WTC11 (cell line): ENCODE data around the gene HAGHL. TPM values are rescaled to one million over a fixed set of nuclear protein-coding genes. Genes with fewer than 3 reads are reported as not detected.
A peak's percentile ranks its signal among the peaks of the same experiment; 100 is the strongest.

ENCODE experiments used
- ATF1 ChIP-seq: sonication (generic); formaldehyde crosslinking; IDR thresholded peaks from 2 replicates; pipeline ENCODE4 v1.8.1; 2023; ENCODE audit warnings: mild to moderate bottlenecking, moderate library complexity, missing genetic modification reagents
- CREB1 ChIP-seq: sonication (generic); formaldehyde crosslinking; IDR thresholded peaks from 2 replicates; pipeline ENCODE4 v1.8.0; 2023; ENCODE audit warnings: mild to moderate bottlenecking, missing genetic modification reagents
- CREM ChIP-seq: sonication (generic); formaldehyde crosslinking; IDR thresholded peaks from 2 replicates; pipeline ENCODE4 v1.8.1; 2022; ENCODE audit warnings: mild to moderate bottlenecking, missing genetic modification reagents, moderate library complexity
- GTF2I ChIP-seq: fragments of 250-450 bp; sonication (Bioruptor Pico); conservative IDR thresholded peaks from 2 replicates; pipeline ENCODE4 v1.4.0; 2021; ENCODE audit warnings: mild to moderate bottlenecking
- KAT7 ChIP-seq: sonication (generic); formaldehyde crosslinking; IDR thresholded peaks from 2 replicates; pipeline ENCODE4 v1.8.1; 2023; ENCODE audit warnings: missing genetic modification reagents, mild to moderate bottlenecking, borderline replicate concordance
- SOX15 ChIP-seq: fragments of 250-450 bp; sonication (Bioruptor Pico); IDR thresholded peaks from 2 replicates; pipeline ENCODE4 v1.9.0; 2021; ENCODE audit warnings: mild to moderate bottlenecking
- ZNF138 ChIP-seq: sonication (generic); formaldehyde crosslinking; conservative IDR thresholded peaks from 2 replicates; pipeline ENCODE4 v1.8.1; 2022; ENCODE audit warnings: mild to moderate bottlenecking, moderate library complexity, missing genetic modification reagents
- ZNF232 ChIP-seq: sonication (generic); formaldehyde crosslinking; IDR thresholded peaks from 2 replicates; pipeline ENCODE4 v1.8.0; 2022; ENCODE audit warnings: mild to moderate bottlenecking, missing genetic modification reagents
- ZNF396 ChIP-seq: fragments of 250-450 bp; sonication (Bioruptor Pico); IDR thresholded peaks from 2 replicates; pipeline ENCODE4 v1.8.0; 2021; ENCODE audit warnings: mild to moderate bottlenecking, moderate library complexity, borderline replicate concordance
- ZNF416 ChIP-seq: fragments of 250-450 bp; sonication (Bioruptor Pico); IDR thresholded peaks from 2 replicates; pipeline ENCODE4 v1.9.0; 2021; ENCODE audit warnings: mild to moderate bottlenecking, inconsistent platforms
- total RNA-seq: library from RNA; stranded (reverse); gene quantifications from 3 replicates; pipeline ENCODE4 v1.2.3, GENCODE V29; 2021
- TF ChIP-seq, protein P1 (sequence below): sonication (generic); formaldehyde crosslinking; IDR thresholded peaks from 2 replicates; pipeline ENCODE4 v1.8.0; 2022; ENCODE audit warnings: missing genetic modification reagents
- TF ChIP-seq, protein P2 (sequence below): sonication (generic); formaldehyde crosslinking; conservative IDR thresholded peaks from 2 replicates; pipeline ENCODE4 v1.8.1; 2023; ENCODE audit warnings: mild to moderate bottlenecking, low read depth, missing genetic modification reagents, moderate library complexity
- TF ChIP-seq, protein P3 (sequence below): sonication (generic); formaldehyde crosslinking; IDR thresholded peaks from 2 replicates; pipeline ENCODE4 v1.8.1; 2022; ENCODE audit warnings: mild to moderate bottlenecking, moderate library complexity, missing genetic modification reagents
- TF ChIP-seq, protein P4 (sequence below): fragments of 250-450 bp; sonication (Bioruptor Pico); conservative IDR thresholded peaks from 2 replicates; pipeline ENCODE4 v1.9.0; 2021; ENCODE audit warnings: mild to moderate bottlenecking
- TF ChIP-seq, protein P5 (sequence below): sonication (generic); formaldehyde crosslinking; IDR thresholded peaks from 2 replicates; pipeline ENCODE4 v1.8.1; 2023; ENCODE audit warnings: mild to moderate bottlenecking, missing genetic modification reagents, moderate library complexity
- TF ChIP-seq, protein P6 (sequence below): fragments of 250-450 bp; sonication (Bioruptor Pico); IDR thresholded peaks from 2 replicates; pipeline ENCODE4 v2.1.2; 2022; ENCODE audit warnings: mild to moderate bottlenecking, moderate library complexity
- TF ChIP-seq, protein P7 (sequence below): fragments of 250-450 bp; sonication (Bioruptor Pico); IDR thresholded peaks from 2 replicates; pipeline ENCODE4 v1.9.0; 2021; ENCODE audit warnings: mild to moderate bottlenecking
- TF ChIP-seq, protein P8 (sequence below): sonication (generic); formaldehyde crosslinking; IDR thresholded peaks from 2 replicates; pipeline ENCODE4 v1.8.1; 2022; ENCODE audit warnings: low read depth, mild to moderate bottlenecking, moderate library complexity, missing genetic modification reagents, borderline replicate concordance
- TF ChIP-seq, protein P9 (sequence below): fragments of 250-450 bp; sonication (Bioruptor Pico); IDR thresholded peaks from 2 replicates; pipeline ENCODE4 v1.8.0; 2021; ENCODE audit warnings: mild to moderate bottlenecking

The HAGHL gene
- total RNA-seq, 1 experiment from 2014 or later, result 41.7 TPM

DNA sequence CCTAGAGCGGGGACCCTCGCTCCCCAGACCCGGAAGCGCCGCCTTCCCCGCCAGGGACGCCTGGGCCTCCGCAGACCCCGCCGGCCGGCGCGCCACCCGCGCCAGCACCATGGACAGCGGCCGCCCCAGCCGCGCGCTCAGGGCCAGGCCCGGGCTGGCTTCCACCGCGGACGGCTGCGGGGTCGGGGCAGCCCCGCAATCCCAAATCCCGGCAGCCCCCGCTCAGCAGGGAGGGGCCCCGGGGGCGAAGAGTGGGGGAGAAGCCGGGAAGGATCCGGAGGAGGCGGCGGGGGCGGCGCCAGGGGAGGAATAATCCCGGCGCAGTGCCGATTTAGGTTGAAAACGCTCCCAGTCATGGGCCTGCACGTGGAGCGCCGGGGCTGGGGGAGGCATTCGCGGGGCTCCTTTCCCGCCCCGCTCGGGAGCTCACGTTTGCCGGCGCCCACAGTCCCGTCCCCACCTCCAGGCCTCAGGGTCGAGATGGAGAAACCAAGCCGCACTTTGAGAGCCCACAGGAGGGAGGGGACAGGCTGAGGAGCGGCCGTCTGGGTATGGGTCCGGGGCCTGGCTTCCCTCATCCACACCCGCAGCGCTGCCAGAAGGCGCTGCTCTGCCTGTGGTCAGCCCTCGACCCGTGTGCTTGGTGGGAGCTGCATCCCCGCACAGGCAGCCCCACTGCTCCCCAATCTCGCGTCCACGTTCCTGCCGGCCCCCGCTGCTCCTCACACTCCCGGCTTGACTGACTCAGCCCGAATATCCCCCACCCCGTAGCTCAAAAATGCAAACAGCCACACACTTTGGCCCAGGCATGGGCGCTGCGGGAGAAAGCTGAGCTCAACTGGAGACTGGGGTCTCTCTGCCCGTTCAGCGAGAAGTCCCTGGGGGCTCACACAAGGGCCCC lies 26.0 kb upstream of the HAGHL start (continued):
- TF ChIP-seq, protein P1, sequence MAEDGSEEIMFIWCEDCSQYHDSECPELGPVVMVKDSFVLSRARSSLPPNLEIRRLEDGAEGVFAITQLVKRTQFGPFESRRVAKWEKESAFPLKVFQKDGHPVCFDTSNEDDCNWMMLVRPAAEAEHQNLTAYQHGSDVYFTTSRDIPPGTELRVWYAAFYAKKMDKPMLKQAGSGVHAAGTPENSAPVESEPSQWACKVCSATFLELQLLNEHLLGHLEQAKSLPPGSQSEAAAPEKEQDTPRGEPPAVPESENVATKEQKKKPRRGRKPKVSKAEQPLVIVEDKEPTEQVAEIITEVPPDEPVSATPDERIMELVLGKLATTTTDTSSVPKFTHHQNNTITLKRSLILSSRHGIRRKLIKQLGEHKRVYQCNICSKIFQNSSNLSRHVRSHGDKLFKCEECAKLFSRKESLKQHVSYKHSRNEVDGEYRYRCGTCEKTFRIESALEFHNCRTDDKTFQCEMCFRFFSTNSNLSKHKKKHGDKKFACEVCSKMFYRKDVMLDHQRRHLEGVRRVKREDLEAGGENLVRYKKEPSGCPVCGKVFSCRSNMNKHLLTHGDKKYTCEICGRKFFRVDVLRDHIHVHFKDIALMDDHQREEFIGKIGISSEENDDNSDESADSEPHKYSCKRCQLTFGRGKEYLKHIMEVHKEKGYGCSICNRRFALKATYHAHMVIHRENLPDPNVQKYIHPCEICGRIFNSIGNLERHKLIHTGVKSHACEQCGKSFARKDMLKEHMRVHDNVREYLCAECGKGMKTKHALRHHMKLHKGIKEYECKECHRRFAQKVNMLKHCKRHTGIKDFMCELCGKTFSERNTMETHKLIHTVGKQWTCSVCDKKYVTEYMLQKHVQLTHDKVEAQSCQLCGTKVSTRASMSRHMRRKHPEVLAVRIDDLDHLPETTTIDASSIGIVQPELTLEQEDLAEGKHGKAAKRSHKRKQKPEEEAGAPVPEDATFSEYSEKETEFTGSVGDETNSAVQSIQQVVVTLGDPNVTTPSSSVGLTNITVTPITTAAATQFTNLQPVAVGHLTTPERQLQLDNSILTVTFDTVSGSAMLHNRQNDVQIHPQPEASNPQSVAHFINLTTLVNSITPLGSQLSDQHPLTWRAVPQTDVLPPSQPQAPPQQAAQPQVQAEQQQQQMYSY (CRISPR knock-in tag), result no peak; the same call in 1 of the 2 replicates
- TF ChIP-seq ZNF138, result no peak; the same call in 1 of the 2 replicates
- no peak for TF ChIP-seq ZNF416 (CRISPR knock-in tag)
- no peak for TF ChIP-seq ZNF396 (CRISPR knock-in tag)
- TF ChIP-seq, protein P2, sequence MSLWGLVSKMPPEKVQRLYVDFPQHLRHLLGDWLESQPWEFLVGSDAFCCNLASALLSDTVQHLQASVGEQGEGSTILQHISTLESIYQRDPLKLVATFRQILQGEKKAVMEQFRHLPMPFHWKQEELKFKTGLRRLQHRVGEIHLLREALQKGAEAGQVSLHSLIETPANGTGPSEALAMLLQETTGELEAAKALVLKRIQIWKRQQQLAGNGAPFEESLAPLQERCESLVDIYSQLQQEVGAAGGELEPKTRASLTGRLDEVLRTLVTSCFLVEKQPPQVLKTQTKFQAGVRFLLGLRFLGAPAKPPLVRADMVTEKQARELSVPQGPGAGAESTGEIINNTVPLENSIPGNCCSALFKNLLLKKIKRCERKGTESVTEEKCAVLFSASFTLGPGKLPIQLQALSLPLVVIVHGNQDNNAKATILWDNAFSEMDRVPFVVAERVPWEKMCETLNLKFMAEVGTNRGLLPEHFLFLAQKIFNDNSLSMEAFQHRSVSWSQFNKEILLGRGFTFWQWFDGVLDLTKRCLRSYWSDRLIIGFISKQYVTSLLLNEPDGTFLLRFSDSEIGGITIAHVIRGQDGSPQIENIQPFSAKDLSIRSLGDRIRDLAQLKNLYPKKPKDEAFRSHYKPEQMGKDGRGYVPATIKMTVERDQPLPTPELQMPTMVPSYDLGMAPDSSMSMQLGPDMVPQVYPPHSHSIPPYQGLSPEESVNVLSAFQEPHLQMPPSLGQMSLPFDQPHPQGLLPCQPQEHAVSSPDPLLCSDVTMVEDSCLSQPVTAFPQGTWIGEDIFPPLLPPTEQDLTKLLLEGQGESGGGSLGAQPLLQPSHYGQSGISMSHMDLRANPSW (CRISPR knock-in tag), result peak; percentile 93; the same call in 1 of the 2 replicates
- TF ChIP-seq SOX15 (CRISPR knock-in tag), result no peak
- no peak for TF ChIP-seq GTF2I
- TF ChIP-seq, protein P3, sequence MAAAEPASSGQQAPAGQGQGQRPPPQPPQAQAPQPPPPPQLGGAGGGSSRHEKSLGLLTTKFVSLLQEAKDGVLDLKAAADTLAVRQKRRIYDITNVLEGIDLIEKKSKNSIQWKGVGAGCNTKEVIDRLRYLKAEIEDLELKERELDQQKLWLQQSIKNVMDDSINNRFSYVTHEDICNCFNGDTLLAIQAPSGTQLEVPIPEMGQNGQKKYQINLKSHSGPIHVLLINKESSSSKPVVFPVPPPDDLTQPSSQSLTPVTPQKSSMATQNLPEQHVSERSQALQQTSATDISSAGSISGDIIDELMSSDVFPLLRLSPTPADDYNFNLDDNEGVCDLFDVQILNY (CRISPR knock-in tag), result peak; percentile 96
- peak; percentile 88 for TF ChIP-seq CREM (CRISPR knock-in tag)
- TF ChIP-seq, protein P4, sequence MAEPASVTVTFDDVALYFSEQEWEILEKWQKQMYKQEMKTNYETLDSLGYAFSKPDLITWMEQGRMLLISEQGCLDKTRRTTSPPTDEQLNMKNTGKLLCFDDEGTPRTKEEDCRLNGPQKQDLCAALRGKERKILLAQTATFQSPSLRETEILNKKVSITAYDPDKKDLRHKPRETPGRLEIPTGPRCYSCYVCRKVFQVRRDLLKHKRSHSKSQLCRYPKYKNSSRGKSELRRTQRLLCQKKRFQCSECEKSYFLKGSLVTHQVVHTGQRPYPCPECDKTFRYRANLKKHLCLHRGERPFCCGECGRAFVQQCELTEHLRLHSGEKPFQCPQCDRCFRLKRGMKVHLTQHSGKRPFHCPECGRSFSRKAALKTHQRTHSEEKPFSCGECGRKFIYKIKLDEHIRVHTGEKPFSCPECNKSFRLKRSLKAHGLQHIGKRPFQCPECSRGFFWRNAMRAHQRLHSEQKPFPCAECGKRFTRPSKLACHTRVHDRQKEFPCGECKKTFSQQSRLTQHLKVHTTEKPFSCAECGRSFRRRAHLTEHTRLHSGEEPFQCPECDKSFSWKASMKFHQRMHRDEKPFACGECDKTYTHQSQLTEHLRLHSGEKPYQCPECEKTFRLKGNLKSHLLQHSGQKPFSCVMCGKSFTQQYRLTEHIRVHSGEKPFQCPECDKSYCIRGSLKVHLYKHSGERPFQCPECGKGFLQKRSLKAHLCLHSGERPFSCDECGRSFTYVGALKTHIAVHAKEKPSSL (CRISPR knock-in tag), result no peak
- TF ChIP-seq KAT7 (CRISPR knock-in tag), result peak; percentile 84; the same call in 1 of the 2 replicates
- TF ChIP-seq, protein P5, sequence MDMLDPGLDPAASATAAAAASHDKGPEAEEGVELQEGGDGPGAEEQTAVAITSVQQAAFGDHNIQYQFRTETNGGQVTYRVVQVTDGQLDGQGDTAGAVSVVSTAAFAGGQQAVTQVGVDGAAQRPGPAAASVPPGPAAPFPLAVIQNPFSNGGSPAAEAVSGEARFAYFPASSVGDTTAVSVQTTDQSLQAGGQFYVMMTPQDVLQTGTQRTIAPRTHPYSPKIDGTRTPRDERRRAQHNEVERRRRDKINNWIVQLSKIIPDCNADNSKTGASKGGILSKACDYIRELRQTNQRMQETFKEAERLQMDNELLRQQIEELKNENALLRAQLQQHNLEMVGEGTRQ (CRISPR knock-in tag), result peak; percentile 38; the same call in 1 of the 2 replicates
- TF ChIP-seq, protein P6, sequence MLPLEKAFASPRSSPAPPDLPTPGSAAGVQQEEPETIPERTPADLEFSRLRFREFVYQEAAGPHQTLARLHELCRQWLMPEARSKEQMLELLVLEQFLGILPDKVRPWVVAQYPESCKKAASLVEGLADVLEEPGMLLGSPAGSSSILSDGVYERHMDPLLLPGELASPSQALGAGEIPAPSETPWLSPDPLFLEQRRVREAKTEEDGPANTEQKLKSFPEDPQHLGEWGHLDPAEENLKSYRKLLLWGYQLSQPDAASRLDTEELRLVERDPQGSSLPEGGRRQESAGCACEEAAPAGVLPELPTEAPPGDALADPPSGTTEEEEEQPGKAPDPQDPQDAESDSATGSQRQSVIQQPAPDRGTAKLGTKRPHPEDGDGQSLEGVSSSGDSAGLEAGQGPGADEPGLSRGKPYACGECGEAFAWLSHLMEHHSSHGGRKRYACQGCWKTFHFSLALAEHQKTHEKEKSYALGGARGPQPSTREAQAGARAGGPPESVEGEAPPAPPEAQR (CRISPR knock-in tag), result no peak
- no peak for TF ChIP-seq CREB1 (CRISPR knock-in tag)
- TF ChIP-seq ZNF232 (CRISPR knock-in tag), result peak; percentile 93
- TF ChIP-seq, protein P7, sequence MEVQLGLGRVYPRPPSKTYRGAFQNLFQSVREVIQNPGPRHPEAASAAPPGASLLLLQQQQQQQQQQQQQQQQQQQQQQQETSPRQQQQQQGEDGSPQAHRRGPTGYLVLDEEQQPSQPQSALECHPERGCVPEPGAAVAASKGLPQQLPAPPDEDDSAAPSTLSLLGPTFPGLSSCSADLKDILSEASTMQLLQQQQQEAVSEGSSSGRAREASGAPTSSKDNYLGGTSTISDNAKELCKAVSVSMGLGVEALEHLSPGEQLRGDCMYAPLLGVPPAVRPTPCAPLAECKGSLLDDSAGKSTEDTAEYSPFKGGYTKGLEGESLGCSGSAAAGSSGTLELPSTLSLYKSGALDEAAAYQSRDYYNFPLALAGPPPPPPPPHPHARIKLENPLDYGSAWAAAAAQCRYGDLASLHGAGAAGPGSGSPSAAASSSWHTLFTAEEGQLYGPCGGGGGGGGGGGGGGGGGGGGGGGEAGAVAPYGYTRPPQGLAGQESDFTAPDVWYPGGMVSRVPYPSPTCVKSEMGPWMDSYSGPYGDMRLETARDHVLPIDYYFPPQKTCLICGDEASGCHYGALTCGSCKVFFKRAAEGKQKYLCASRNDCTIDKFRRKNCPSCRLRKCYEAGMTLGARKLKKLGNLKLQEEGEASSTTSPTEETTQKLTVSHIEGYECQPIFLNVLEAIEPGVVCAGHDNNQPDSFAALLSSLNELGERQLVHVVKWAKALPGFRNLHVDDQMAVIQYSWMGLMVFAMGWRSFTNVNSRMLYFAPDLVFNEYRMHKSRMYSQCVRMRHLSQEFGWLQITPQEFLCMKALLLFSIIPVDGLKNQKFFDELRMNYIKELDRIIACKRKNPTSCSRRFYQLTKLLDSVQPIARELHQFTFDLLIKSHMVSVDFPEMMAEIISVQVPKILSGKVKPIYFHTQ (CRISPR knock-in tag), result no peak
- TF ChIP-seq, protein P8, sequence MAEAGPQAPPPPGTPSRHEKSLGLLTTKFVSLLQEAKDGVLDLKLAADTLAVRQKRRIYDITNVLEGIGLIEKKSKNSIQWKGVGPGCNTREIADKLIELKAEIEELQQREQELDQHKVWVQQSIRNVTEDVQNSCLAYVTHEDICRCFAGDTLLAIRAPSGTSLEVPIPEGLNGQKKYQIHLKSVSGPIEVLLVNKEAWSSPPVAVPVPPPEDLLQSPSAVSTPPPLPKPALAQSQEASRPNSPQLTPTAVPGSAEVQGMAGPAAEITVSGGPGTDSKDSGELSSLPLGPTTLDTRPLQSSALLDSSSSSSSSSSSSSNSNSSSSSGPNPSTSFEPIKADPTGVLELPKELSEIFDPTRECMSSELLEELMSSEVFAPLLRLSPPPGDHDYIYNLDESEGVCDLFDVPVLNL (CRISPR knock-in tag), result peak; percentile 91
- TF ChIP-seq ATF1 (CRISPR knock-in tag), result peak; percentile 84; the same call in 1 of the 2 replicates
- TF ChIP-seq, protein P9, sequence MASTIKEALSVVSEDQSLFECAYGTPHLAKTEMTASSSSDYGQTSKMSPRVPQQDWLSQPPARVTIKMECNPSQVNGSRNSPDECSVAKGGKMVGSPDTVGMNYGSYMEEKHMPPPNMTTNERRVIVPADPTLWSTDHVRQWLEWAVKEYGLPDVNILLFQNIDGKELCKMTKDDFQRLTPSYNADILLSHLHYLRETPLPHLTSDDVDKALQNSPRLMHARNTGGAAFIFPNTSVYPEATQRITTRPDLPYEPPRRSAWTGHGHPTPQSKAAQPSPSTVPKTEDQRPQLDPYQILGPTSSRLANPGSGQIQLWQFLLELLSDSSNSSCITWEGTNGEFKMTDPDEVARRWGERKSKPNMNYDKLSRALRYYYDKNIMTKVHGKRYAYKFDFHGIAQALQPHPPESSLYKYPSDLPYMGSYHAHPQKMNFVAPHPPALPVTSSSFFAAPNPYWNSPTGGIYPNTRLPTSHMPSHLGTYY, result no peak
